NCI-H748 (cell line): ENCODE measurements around the gene FSD2.
A peak's percentile ranks its signal among the peaks of the same experiment; 100 is the strongest.
"Not testable (repeated sequence)": the region's sequence is repeated elsewhere in the genome, so short reads cannot be mapped to it uniquely, and the experiment has no call there.

Experiments used
- DNase-seq: peaks from one replicate; lab custom pipeline; 2025; ENCODE audit not compliant: unreplicated experiment; lab: John Stamatoyannopoulos, UW

Gene FSD2

GRCh38 chr15:82830427-82831173, 24.7 kb upstream of the FSD2 start:
- no peak for DNase-seq

- no peak for DNase-seq
Observed at GRCh38 chr15:82829234-82829633, 23.4 kb upstream of the FSD2 start.

GRCh38 chr15:82828075-82828474, 22.2 kb upstream of the FSD2 start:
- DNase-seq: no peak

- DNase-seq: no peak
Observed at GRCh38 chr15:82823049-82823448, 17.2 kb upstream of the FSD2 start.

- not testable (repeated sequence) for DNase-seq
Observed at GRCh38 chr15:82821851-82822250, 16.0 kb upstream of the FSD2 start.

- not testable (repeated sequence) for DNase-seq
Observed at GRCh38 chr15:82821396-82821795, 15.5 kb upstream of the FSD2 start.

- DNase-seq: no peak
Observed at GRCh38 chr15:82820128-82820527, 14.3 kb upstream of the FSD2 start.

GRCh38 chr15:82812994-82813393, 7.1 kb upstream of the FSD2 start:
- DNase-seq: no peak

- no peak for DNase-seq
Observed at GRCh38 chr15:82810890-82811426, 5.1 kb upstream of the FSD2 start.

GRCh38 chr15:82810061-82810889, 4.4 kb upstream of the FSD2 start:
- DNase-seq: peak; percentile 56

- DNase-seq: peak; percentile 93
Observed at GRCh38 chr15:82809308-82810060, 3.6 kb upstream of the FSD2 start, which contains the start of gene WHAMM. Gene WHAMM, plus strand, starts transcription at chr15:82809628. Its CDS starts 99 bp downstream, at chr15:82809727.

- DNase-seq: no peak
Observed at GRCh38 chr15:82808634-82809041, 2.8 kb upstream of the FSD2 start.

- no peak for DNase-seq
Observed at GRCh38 chr15:82807920-82808633, 2.2 kb upstream of the FSD2 start.

GRCh38 chr15:82804575-82804949, 1.3 kb downstream of the FSD2 start:
- DNase-seq: no peak

- no peak for DNase-seq
Observed at GRCh38 chr15:82803793-82804574, 1.9 kb downstream of the FSD2 start.

- DNase-seq: no peak
Observed at GRCh38 chr15:82802497-82802896, 3.4 kb downstream of the FSD2 start.

- no peak for DNase-seq
Observed at GRCh38 chr15:82799183-82799841, 6.6 kb downstream of the FSD2 start.

GRCh38 chr15:82798531-82799166, 7.2 kb downstream of the FSD2 start:
- DNase-seq: no peak

- DNase-seq: no peak
Observed at GRCh38 chr15:82798104-82798503, 7.8 kb downstream of the FSD2 start.
